ENCODE results near the gene ADH4.

Gene ADH4

GRCh38 chr4:99156992-99157391 lies 12.9 kb upstream of the ADH4 start:
- DNase-seq (ENCODE audit: low spot score): no peak
- in situ Hi-C loops (cut with MboI; ENCODE audit: low pct_unique_long_range_greater_than_20kb, low sequenced_read_pairs, unreplicated experiment): no loop called here
- no peak for TF ChIP-seq CTCF (IDR thresholded peaks at IDR 0.05; ENCODE audit: extremely low read depth, insufficient read depth, missing control alignments)

GRCh38 chr4:99154658-99155342 lies 10.7 kb upstream of the ADH4 start:
- DNase-seq (ENCODE audit: low spot score): no peak
- in situ Hi-C loops (cut with MboI; ENCODE audit: low pct_unique_long_range_greater_than_20kb, low sequenced_read_pairs, unreplicated experiment): no loop called here
- TF ChIP-seq CTCF (IDR thresholded peaks at IDR 0.05; ENCODE audit: extremely low read depth, insufficient read depth, missing control alignments): no peak

- TF ChIP-seq CTCF (IDR thresholded peaks at IDR 0.05; ENCODE audit: extremely low read depth, insufficient read depth, missing control alignments): no peak
- in situ Hi-C loops (cut with MboI; ENCODE audit: low pct_unique_long_range_greater_than_20kb, low sequenced_read_pairs, unreplicated experiment): no loop called here
Measured at GRCh38 chr4:99151995-99152394, 7.9 kb upstream of the ADH4 start.

GRCh38 chr4:99151452-99151851 lies 7.4 kb upstream of the ADH4 start:
- in situ Hi-C loops (cut with MboI; ENCODE audit: low pct_unique_long_range_greater_than_20kb, low sequenced_read_pairs, unreplicated experiment): no loop called here
- TF ChIP-seq CTCF (IDR thresholded peaks at IDR 0.05; ENCODE audit: extremely low read depth, insufficient read depth, missing control alignments): no peak
- DNase-seq (ENCODE audit: low spot score): no peak

More at GRCh38 chr4:99151995-99152394, 7.9 kb upstream of the ADH4 start:
- no peak for DNase-seq (ENCODE audit: low spot score)

GRCh38 chr4:99149426-99150019 lies 5.4 kb upstream of the ADH4 start:
- no peak for DNase-seq (ENCODE audit: low spot score)
- in situ Hi-C loops (cut with MboI; ENCODE audit: low pct_unique_long_range_greater_than_20kb, low sequenced_read_pairs, unreplicated experiment): no loop called here
- TF ChIP-seq CTCF (IDR thresholded peaks at IDR 0.05; ENCODE audit: extremely low read depth, insufficient read depth, missing control alignments): no peak

- in situ Hi-C loops (cut with MboI; ENCODE audit: low pct_unique_long_range_greater_than_20kb, low sequenced_read_pairs, unreplicated experiment): no loop called here
- no peak for DNase-seq (ENCODE audit: low spot score)
- TF ChIP-seq CTCF (IDR thresholded peaks at IDR 0.05; ENCODE audit: extremely low read depth, insufficient read depth, missing control alignments): no peak
Measured at GRCh38 chr4:99148550-99148949, 4.5 kb upstream of the ADH4 start.
